Measurements from ENCODE around the gene TCAF1. TPM values are rescaled to one million over a fixed set of nuclear protein-coding genes. Genes with fewer than 3 reads are reported as not detected.

The TCAF1 gene
- total and polyA plus RNA-seq, 2 of the 4 experiments (the other 2 are of a cell fraction) = 39.3 to 91.8 TPM

DNA sequence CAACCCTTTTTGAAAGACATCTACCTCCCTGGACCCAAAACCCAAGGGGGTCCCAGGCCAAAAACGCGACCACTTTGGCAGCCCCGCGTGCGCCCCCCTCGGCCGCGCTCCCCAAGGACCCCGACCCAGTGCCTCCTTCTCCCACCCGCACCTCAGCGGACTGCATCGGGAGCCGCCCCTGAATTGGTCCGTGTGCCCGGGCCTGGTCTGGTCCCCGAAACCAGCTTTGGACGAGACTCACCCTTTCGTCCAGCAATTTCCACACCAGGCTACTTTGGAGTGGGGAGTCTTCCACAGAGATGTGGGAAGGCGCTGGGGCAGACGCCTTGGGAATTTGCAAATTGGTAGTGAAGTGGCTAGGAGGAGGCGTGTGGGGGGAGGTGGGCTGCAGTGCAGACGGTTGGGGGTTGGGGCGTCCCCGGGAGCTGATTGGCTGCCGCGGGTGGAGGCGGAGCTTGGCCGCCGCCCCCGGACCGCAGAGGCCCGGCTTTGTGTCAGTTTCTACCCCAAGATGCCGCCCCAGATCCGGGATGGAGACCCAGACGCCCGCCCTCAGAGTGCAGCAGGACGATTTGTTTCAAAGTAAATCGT, 16.9 kb downstream of the TCAF1 start:
- Histone ChIP-seq H4K20me1 (ENCODE audit: insufficient read depth, low read length) (no peaks in the 10 kb centered on the region; the same call in 1 of the 2 replicates), H3K9me1 (ENCODE audit: insufficient read depth, low read length) (peaks cover 2% of the 10 kb centered on the region; the same call in 1 of the 2 replicates), H2AK5ac (ENCODE audit: low read depth, low read length) (no peak overlapping the region), H3K18ac (ENCODE audit: low read depth, low read length) (no peak overlapping the region), H4K91ac (ENCODE audit: insufficient read depth, low read depth, low read length) (peak overlapping the region; percentile 23; the same call in 1 of the 2 replicates), H3K4me2 (ENCODE audit: low read depth, low read length) (peak overlapping the region; percentile 91), H2AK9ac (replicated peaks; ENCODE audit: low read depth, low read length, poor library complexity) (peak overlapping the region; percentile 94), H3K27ac (ENCODE audit: insufficient read depth, low read length) (peak overlapping the region; percentile 76), H2BK15ac (ENCODE audit: low read depth, low read length) (no peak overlapping the region), H2BK20ac (ENCODE audit: low read depth, low read length) (no peak overlapping the region), H3K79me1 (ENCODE audit: low read depth in 1 of 2, low read length in 2 of 2) (peaks cover 28 to 54% of the 10 kb centered on the region in 2 experiments), H4K8ac (ENCODE audit: low read depth in 2 of 2, low read length in 2 of 2) (peak overlapping the region in 1 of 2 experiments; percentile 75; a peak in 1 of 4 replicates), H3K4ac (ENCODE audit: low read depth, low read length) (peak overlapping the region; percentile 83), H4K5ac (ENCODE audit: low read depth, low read length) (no peak overlapping the region), H3K56ac (ENCODE audit: extremely low read depth, insufficient read depth, low read length) (peak overlapping the region; percentile 50), H2BK5ac (ENCODE audit: low read depth, low read length, poor library complexity, severe bottlenecking) (peak overlapping the region; percentile 68), H3K23ac (ENCODE audit: low read depth, low read length) (peak overlapping the region; percentile 79; the same call in 1 of the 2 replicates), H3K27me3 (ENCODE audit: control insufficient read depth, insufficient read depth, low read length) (no peaks in the 10 kb centered on the region), H3K36me3 (ENCODE audit: control insufficient read depth, insufficient read depth, low read length) (peaks cover 3% of the 10 kb centered on the region; the same call in 1 of the 2 replicates), H3K14ac (replicated peaks; ENCODE audit: low read depth, low read length) (peak overlapping the region; percentile 78), H2AFZ (replicated peaks; ENCODE audit: low read length, poor library complexity) (peak overlapping the region; percentile 96), H2BK120ac (ENCODE audit: low read depth, low read length) (peak overlapping the region; percentile 62), H3K9ac (ENCODE audit: low read depth, low read length) (peak overlapping the region; percentile 72), H3K4me3 (ENCODE audit: insufficient read depth, low read depth, low read length) (peak overlapping the region; percentile 98), H3K4me1 (ENCODE audit: control insufficient read depth, insufficient read depth, low read length) (peaks cover 9% of the 10 kb centered on the region), H3K9me3 (ENCODE audit: control insufficient read depth, insufficient read depth, low read length) (no peaks in the 10 kb centered on the region)
- DNase-seq (peak; percentile 72), ATAC-seq (ENCODE audit: low read depth) (peak; percentile 86)
- 0% methylated on average over 2 of the region's 38 CpGs; no CpG with 5 or more reads in 1 of the 2 experiments for WGBS, 2 experiments (ENCODE audit: extremely low coverage in 2 of 2, insufficient read length in 1 of 2)
- ChIA-PET POLR2A (ENCODE audit: unreplicated experiment) (interaction anchor here (0.8 to 1.1 kb wide), 2 partner anchors 15 to 17 kb away, joined by 3 to 6 read pairs; partner anchors contain the start of gene TCAF1), CTCF (interaction anchor here (1.0 to 2.4 kb wide), 2 partner anchors 9 to 127 kb away, joined by 3 to 6 read pairs; no protein-coding TSS in a partner anchor)
- in situ Hi-C loops (cut with MboI; ENCODE audit: low sequenced_read_pairs) = loop anchor here (25.0 kb wide), 1 partner anchor 1323 kb away; no protein-coding TSS in a partner anchor
- TF ChIP-seq, protein P1, sequence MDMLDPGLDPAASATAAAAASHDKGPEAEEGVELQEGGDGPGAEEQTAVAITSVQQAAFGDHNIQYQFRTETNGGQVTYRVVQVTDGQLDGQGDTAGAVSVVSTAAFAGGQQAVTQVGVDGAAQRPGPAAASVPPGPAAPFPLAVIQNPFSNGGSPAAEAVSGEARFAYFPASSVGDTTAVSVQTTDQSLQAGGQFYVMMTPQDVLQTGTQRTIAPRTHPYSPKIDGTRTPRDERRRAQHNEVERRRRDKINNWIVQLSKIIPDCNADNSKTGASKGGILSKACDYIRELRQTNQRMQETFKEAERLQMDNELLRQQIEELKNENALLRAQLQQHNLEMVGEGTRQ (IDR thresholded peaks at IDR 0.05; ENCODE audit: low read depth, low read length) = no peak
- TF ChIP-seq BHLHE40 (IDR thresholded peaks at IDR 0.05; ENCODE audit: low read depth, low read length) = 0 out of 2 replicates have a peak, but pooled peaks have one; percentile 6
- 0 out of 2 replicates have a peak, but pooled peaks have one; percentile 34 for TF ChIP-seq MAZ (IDR thresholded peaks at IDR 0.05; ENCODE audit: borderline replicate concordance, low read depth, low read length)
- no TSS peak for BruUV-seq (replicated peaks)
- dilution Hi-C loops (cut with HindIII; ENCODE audit: low sequenced_read_pairs, unreplicated experiment) = no loop called here
- intact Hi-C loops (cut with micrococcal nuclease) = loop anchor here (1.0 to 10.0 kb wide), 2 partner anchors 16 to 130 kb away; no protein-coding TSS in a partner anchor
